GM21381 (cell line): ENCODE measurements around the gene MAST4.
A peak's percentile ranks its signal among the peaks of the same experiment; 100 is the strongest.
"Not testable (repeated sequence)": the region's sequence is repeated elsewhere in the genome, so short reads cannot be mapped to it uniquely, and the experiment has no call there.

Experiments
- ATAC-seq: cut with Tn5 transposase; IDR thresholded peaks from one replicate; pipeline ENCODE4 v1.9.1; 2021; ENCODE audit warnings: mild to moderate bottlenecking, moderate library complexity; ENCODE audit not compliant: unreplicated experiment

MAST4 gene

DNA sequence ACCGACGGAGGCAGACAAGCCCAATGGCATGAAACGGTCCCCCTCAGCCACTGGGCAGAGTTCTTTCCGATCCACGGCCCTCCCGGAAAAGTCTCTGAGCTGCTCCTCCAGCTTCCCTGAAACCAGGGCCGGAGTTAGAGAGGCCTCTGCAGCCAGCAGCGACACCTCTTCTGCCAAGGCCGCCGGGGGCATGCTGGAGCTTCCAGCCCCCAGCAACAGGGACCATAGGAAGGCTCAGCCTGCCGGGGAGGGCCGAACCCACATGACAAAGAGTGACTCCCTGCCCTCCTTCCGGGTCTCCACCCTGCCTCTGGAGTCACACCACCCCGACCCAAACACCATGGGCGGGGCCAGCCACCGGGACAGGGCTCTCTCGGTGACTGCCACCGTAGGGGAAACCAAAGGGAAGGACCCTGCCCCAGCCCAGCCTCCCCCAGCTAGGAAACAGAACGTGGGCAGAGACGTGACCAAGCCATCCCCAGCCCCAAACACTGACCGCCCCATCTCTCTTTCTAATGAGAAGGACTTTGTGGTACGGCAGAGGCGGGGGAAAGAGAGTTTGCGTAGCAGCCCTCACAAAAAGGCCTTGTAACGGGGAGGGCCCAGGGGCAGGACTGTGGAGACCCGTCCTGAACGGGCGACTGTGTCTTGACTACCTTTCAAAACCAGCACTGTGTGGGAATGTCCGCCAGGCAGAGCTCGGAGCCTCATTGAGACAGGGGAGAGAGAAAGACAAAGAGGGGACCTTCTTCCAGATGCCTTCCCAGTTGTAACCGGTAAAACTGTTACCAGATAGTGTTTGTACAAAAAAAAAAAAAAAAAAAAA, 570.5 kb downstream of the MAST4 start:
- peak; percentile 33 for ATAC-seq

DNA sequence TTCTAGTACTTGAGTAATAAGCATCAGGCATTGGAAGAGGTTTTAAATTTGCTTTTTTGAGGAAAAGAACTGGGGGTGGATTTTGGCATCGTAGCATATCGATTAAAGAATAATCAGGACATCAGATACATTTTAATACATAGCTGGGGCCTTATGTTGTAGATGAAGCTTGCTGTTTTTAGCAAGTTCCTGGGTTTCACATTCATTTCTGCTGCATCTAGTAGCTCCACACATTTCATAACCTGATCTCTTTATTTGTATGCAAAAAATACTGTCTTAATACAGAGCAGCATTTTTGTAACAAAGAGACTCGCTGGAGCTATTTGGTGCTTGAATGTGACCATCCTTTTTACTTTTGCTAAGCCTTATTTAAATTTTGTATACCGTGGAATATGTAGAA, 571.9 kb downstream of the MAST4 start:
- ATAC-seq: no peak

DNA sequence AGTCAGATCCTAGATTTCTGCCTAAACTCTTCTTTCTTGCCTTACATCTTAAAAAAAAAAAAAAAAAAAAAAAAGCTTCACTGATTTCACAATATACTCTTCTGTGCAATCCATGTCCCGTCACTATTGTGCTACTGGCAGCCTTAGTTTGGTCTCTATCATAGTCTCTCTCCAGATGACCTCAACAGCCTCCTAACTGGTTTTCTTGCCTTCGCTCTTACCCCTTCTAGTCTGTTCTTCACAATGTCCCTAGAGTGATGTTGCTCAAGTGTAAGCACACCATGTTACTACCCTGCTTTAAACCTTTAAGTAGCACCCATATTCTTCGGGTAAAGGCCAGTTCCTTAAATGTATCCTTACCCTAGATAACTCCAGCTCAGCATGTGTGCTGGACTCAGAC, 574.6 kb downstream of the MAST4 start:
- ATAC-seq: no peak

DNA sequence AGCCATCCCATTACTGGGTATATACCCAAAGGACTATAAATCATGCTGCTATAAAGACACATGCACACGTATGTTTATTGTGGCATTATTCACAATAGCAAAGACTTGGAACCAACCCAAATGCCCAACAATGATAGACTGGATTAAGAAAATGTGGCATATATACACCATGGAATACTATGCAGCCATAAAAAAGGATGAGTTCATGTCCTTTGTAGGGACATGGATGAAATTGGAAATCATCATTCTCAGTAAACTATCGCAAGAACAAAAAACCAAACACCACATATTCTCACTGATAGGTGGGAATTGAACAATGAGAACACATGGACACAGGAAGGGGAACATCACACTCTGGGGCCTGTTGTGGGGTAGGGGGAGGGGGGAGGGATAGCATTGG, 577.2 kb downstream of the MAST4 start:
- not testable (repeated sequence) for ATAC-seq

DNA sequence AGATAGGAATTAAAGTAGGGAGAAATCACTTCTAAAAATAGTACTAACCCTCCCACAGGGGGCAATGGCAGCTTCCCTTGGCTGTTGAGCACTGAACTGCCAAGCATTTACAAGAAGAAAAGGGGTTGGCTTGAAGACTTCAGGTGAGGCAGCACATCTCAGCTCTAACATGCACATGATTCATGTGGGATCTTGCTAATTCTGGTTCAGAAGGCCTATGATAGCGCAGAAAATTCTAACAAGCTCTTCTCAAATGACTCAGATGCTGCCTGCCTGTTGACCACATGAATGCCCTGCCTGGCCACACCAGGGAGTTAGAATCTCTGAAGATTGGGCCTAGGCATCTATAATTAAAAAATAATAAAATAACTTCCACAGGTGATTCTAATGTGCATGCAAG, 577.8 kb downstream of the MAST4 start:
- no peak for ATAC-seq

DNA sequence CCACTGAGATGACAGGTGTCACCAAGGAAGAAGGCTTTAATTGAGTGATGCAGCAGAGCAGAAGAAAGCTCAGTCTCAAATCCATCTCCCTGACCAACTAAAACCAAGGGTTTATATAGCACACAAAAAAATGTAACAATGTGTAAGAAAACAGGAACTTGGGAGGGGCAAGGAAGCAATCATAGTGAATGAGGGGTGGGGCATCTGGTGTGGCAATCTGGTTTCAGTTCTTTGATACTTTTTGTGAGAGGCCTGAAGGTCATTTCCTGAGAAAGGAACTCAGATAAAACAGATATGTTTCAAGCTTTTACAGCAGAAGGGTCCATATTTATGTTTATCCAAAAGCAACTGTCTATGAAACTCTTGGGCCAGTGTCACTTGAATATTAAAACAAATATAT, 580.7 kb downstream of the MAST4 start:
- ATAC-seq: no peak

DNA sequence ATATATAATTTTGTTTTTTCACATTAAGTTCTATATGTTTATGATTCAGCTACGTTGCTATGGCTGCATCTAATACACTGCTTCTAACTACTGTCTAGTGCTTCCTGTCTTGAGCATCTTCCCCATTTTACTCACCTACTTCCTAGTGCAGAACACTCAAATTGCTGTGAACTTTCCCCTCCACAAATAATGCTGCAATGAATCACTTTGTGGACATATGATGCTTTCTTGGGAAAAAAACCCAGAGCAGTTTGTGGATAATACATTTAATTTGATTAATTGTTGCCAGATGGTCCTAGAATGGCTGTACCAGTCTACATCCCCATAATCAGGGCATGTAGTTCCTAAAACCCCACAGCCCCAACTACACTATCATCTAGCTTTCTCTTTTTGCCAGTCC, 581.9 kb downstream of the MAST4 start:
- ATAC-seq: no peak

DNA sequence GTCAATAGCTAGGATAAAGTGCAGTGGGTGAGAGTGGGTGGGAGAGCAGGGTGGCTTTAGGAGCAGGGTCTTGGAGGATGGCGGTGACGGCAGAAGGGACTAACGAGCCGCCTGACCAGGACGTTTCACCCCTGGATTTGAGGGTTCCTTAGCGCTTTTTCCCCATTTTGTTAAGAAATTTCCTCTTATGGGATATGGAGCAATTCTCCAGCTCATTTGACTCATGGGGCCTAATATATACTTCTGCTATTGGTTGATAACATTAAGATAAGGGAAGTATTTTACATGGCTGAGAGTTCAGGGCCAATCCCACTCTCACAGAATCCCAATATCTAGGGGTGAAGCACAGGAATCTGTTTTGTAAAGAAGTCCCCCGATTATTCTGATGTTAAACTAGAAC, 582.8 kb downstream of the MAST4 start:
- no peak for ATAC-seq

DNA sequence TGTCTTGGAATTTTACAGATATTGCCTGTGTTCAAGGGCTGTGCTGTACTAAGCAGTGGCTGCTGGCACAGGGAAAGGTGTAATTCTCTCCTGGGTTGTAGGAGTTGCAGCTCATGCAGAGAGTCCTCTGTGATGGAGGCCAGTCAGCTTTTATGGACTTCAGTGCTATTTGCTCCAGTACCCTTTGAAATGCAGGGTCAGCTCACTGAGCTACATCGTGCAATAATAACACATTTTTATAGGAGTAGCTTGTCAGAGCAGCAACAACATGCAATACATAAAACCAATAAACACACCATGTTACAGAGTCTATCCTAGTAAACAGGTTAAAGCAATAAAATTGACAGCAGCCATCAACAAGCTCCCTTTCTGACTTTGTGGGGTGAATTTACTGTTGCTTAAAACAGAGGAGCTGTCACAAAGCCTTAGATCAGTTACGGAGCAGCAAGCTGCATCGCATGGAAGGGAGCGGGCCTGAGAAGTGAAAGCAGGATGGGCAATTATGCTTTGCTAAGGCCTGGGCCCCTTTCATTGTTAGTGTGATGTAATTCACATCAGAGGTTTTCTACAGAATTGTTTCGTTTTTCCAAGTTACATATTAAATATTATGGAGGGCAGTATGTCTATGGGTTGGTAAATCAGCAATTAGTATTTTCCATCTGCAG, 583.6 kb downstream of the MAST4 start:
- ATAC-seq: no peak

DNA sequence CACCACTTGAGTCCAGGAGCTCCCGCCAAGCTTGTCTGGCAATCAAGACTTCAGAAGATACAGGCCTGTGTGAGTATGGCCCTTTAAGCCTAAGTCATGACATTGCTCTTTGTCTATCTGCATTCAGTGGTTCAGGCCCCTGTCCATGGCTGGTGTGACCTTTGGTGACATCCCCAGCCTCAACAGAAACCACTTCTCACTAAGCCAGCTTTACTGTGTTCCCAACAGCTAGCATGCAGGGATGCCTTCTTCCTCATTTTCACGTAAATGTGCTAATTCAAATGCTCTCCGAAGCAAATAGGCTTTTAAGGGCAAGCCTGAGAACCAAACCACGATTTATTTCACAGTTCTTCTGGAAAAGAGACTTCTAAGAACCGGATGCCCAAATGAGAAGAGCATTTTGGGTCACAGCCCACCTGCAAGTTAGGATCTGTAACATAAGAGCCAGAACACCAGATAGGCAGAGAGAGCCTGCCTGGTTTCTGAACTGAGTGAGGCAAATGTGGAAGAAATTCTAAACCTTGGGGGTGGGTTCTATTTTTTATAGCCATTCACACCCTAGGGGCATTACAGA, 585.5 kb downstream of the MAST4 start:
- no peak for ATAC-seq

DNA sequence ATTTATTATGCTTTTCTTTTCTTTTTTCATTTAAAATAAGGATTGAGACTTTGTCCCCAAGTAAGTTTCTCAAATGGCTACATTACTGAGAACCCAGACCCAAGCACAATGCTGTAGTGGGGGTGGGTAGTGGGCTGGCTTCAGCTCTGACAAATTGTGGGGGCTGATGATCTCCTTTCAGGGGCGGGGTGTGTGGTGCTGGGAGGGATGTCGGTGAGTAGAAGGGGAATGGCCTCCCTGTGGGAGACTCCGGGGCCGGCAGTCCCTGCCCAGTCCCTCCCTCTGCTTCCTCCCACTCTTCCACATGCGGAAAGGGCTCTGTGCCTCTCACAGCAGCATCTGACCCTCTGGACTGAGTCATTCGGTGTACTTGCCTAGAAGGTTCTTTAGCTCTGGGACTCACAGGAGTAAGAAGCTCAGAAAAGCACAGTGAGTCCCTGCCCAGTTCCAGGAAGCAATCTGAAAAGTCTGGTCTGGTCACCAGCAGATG, 586.2 kb downstream of the MAST4 start:
- ATAC-seq: no peak

DNA sequence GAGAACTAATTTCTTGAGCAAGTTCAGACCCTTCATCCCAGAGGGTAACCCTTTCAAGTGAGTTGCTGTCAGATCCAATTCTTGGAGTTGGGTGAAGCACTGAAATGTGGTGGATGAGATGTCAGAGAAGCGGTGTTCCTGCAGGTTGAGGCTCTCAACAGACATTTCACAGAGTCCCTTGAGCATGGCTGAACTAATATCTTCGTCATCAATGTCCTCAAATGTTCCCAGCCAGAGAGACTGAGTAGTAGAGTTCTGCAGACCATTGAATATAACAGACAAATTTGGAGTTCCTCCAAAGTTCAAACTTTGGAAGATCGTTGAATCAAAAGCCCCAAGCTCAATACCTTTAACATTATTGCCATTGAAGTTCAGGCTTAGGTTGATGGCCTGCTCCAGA, 587.7 kb downstream of the MAST4 start:
- no peak for ATAC-seq

DNA sequence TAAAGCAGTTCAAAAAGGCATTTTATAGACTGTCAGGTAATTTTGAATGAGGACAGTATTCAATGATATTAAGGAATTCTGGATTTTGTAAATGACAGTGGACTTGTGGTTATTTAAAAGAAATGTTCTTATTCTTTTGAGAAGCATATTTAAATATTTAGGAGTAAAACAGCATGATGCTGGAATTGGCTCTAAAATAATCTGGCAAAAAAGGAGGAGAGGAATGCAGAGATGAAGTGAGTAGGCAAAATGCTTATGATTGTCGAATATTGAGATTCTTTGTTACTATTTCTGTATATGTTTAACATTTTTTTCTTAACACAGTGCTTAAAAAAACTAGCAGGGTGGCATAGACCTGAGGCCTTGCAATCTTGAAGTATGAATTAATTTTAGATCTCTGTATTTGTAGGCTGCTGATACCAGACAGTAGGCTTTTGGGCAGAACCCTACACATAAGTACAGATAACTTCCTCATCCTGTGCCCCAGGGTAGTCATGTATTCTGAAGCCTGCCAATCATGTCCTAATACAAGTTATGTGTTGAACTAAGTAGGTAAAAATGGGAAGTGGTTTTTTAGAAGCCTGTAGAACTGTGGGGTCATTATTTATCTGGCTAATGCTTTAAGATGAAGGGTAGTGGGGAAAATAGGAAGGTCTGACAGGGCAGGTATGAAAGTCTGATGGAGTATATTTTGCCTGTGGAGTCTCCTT, 591.0 kb downstream of the MAST4 start:
- no peak for ATAC-seq

DNA sequence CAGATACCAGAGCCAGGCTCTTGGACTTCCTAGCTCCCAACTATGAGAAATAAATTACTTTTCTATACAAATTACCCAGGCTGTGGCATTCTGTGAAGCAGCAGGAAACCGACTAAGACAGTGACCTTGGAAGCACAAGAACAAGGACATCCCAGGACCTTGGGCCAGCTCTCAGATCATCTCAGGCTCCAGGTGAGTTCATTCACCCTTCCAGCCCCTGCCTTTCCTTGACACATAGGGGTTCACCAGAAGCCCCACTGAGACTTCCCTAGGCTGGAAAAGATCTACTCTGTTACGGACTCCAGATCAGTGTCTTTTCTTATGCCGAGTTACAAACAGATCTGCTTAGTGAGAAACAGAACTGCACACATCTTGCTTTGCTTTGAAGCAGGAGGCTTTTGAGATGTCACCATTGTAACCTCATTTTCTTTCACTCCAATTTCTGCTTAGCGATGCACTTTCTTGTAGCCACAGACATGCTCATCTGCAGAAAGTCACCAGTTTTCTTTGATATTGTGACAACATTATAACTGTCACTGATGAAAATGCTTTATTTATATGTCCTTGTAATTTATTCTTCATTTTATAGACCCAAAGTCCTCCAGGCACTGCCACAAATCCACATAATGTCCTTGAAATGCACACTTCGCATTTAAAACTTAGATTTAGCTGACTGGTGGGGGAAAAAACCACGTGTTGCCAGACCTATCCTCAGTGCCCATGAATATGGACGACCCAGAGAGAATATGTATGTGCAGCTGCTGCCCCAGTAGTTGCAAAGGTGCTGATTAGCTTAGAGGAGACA, 592.3 kb downstream of the MAST4 start:
- no peak for ATAC-seq

DNA sequence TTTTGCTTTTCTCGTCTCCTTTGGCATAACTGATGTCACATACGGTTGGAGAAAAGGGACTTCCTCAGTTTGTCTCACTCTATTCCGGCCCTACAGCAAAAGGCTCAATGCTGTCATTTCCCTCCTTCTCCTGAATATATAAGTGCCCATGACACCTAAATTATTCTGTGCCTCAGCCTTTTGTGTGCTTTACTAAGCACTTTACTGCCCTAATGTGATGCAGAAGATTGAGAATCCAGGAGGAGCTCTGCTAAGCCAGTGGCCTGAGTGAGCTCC, 592.8 kb downstream of the MAST4 start:
- no peak for ATAC-seq

DNA sequence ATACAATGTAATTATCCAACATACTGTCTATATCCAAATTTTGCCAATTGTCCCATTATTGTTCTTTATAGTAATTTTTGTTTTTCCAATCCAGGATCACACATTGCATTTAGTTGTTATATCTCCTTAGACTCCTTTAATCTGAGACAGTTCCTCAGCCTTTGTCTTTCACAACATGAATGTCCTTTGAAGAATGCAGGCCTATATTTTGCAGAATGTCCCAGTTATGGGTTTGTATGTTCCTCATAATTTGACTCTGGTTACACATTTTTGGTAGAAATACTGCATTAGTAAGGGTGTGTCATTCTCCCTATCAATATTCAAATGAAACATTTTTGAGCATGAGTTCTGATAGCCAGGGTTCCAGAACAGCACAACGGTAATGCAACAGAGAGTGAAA, 593.7 kb downstream of the MAST4 start:
- no peak for ATAC-seq

DNA sequence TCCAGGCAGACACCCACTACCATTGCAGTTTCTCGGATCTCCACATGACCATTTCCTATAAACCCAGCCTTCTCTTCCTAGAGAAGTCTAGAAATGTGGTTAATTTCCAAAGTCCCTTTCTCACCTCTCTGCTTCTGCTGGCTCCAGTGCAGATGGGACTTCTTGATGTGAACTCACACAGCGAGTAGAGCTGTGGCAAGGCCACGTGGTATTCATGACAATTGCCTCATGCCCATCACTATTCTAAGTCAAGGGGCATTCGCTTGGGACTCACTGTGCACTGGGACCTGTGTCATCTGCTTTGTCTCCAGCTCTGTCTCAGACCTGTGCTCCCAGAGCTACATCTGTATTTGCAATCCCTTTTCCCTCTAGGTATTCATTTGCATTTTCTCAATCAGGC, 594.2 kb downstream of the MAST4 start:
- no peak for ATAC-seq

DNA sequence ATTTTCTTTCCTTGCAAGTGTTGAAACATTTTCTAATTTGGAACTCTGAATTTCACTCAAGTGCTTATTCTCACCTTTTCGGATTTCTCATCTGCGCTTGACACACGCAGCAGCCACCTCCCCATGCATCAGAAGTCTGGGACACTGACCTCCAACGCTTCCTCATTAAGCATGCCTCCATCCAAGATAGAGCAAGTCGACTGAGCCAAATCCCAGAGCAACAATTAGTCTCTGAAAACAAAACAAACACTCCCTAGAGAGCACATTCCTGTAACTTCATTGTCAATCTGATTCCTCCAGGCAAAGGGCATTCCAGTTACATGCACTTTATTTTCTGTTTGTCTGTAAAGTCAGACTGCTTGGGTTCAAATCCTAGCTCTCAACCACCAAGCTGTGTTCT, 594.7 kb downstream of the MAST4 start:
- no peak for ATAC-seq

DNA sequence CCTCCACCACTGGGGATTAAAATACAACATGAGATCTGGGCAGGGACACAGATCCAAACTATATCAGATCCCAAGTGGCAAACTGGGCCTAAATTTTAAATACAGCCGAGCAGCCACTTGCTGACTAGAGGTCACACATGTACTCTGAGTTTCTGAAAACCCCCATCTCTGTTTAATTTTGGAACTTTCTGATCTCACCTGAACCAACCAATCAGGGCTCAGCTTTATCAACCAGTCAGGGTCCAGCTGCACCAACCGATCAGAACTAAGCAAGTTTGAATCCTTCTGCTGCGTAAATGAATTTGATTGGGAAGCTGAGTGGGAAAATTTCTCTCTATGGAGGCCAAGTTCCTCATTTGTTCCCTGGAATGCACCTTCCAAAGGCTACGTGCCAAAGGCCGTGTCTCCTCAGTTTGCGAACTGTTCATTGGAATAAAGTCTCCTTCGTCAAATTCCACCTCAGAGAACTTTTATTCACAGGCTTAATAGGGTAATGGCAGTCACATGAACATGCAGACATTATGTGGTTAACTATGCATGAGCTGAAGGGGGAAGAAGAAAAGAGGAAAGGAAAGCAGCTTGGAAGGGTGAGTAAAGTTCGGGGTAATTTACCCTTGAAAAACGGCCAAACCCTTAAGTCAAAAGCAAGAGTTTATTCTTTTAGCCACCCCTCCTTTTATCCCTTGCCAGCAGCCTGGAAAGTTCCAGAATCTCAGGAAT, 596.7 kb downstream of the MAST4 start:
- no peak for ATAC-seq

DNA sequence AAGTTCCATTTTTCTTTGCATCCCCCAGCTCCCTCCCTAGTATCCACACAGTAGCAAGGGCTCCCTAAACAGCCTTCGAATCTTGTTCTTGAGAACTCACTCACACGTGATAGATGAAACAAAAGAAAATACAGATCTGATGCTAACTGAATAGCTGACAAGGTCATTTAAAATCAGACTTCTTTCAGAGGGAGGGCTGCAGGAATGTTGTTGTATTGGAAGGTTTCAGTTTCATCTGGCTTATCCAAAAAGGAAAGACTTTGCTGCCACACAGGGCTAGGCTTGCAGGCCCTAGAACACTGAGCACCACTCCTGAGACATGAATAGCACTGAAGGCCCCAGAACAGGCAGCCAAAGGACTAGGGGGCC, 597.2 kb downstream of the MAST4 start:
- no peak for ATAC-seq
